Parathyroid adenoma (tissue), 2 donors: ENCODE data around the gene CFAP92.
A peak's percentile ranks its signal among the peaks of the same experiment; 100 is the strongest.

ENCODE experiments used
- H2AFZ ChIP-seq: fragments of 300-600 bp; sonication (generic); one replicate; pipeline ENCODE4 v1.7.0; 2017; ENCODE audit warnings: antibody characterized with exemption, mild to moderate bottlenecking
- H3K27ac ChIP-seq: fragments of 300-600 bp; sonication (generic); one replicate; pipeline ENCODE4 v1.7.0; 2017
- H3K27me3 ChIP-seq: fragments of 300-600 bp; sonication (generic); one replicate; pipeline ENCODE4 v1.7.0; 2017; ENCODE audit warnings: low read length; ENCODE audit not compliant: control insufficient read depth, insufficient read depth
- H3K36me3 ChIP-seq: fragments of 300-600 bp; sonication (generic); one replicate; pipeline ENCODE4 v1.7.0; 2017; ENCODE audit warnings: low read length; ENCODE audit not compliant: control insufficient read depth, insufficient read depth
- H3K4me1 ChIP-seq: fragments of 300-600 bp; sonication (generic); one replicate; pipeline ENCODE4 v1.7.0; 2017; ENCODE audit warnings: control low read depth
- H3K4me2 ChIP-seq: fragments of 300-600 bp; sonication (generic); one replicate; pipeline ENCODE4 v1.7.0; 2017; ENCODE audit warnings: low read length
- H3K4me3 ChIP-seq: fragments of 300-600 bp; sonication (generic); one replicate; pipeline ENCODE4 v1.7.0; 2017; ENCODE audit warnings: low read depth, low read length
- H3K79me2 ChIP-seq: fragments of 300-600 bp; sonication (generic); one replicate; pipeline ENCODE4 v1.7.0; 2017; ENCODE audit warnings: control low read depth
- H3K9ac ChIP-seq: fragments of 300-600 bp; sonication (generic); one replicate; pipeline ENCODE4 v1.7.0; 2017; ENCODE audit warnings: mild to moderate bottlenecking
- H3K9me3 ChIP-seq: fragments of 300-600 bp; sonication (generic); one replicate; pipeline ENCODE4 v1.7.0; 2017; ENCODE audit warnings: low read length; ENCODE audit not compliant: control insufficient read depth
- TF ChIP-seq, protein P1 (sequence below): fragments of 300-600 bp; sonication (generic); IDR thresholded peaks from one replicate; pipeline ENCODE4 v1.7.0; 2017; ENCODE audit warnings: antibody characterized with exemption, mild to moderate bottlenecking
- donor health status: primary hyperparathyroidism.

The CFAP92 gene

DNA sequence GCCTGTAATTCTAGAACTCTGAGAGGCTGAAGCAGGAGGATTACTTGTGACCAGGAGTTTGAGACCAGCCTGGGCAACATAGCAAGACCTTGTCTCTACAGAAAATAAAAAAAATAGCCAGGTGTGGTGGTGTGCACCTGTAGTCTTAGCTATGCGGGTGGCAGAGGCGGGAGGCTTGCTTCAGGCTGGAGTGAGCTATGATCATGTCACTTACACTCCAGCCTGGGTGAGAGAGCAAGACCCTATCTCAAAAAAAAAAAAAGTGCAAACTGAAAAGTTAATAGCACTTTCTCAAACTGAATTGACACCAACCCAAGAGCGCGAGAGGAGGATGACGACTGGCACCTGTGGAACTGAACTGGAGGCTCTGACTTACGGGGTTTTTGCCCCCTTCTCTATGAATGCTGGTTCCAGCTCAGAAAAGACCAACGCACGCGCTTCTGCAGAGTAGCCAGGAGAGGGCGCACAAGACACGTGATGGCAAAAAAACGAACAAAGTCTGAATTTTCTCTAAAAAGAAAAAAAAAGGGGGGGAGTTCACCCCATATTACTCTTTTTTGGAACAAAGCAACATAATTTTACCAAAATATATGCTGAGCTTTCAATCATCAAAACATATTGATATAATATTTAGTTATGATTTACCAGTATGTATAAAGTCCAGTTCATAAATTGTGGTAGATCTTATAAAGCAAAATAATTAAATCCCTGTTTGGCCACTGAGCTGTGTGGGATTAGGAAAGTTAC lies 23.7 kb downstream of the CFAP92 start:
- Histone ChIP-seq H3K79me2 (no peaks in the 10 kb centered on the region), H3K4me2 (no peak overlapping the region), H3K27ac (no peak overlapping the region)

GRCh38 chr3:128967748-128968355 lies 26.0 kb downstream of the CFAP92 start:
- H3K4me3 ChIP-seq: no peak overlapping the region
- H3K9me3 ChIP-seq: no peaks in the 10 kb centered on the region
- no peak overlapping the region for H3K9ac ChIP-seq
- H3K79me2 ChIP-seq: no peaks in the 10 kb centered on the region
- H3K27me3 ChIP-seq: no peaks in the 10 kb centered on the region
- no peak overlapping the region for H2AFZ ChIP-seq
- TF ChIP-seq, protein P1, sequence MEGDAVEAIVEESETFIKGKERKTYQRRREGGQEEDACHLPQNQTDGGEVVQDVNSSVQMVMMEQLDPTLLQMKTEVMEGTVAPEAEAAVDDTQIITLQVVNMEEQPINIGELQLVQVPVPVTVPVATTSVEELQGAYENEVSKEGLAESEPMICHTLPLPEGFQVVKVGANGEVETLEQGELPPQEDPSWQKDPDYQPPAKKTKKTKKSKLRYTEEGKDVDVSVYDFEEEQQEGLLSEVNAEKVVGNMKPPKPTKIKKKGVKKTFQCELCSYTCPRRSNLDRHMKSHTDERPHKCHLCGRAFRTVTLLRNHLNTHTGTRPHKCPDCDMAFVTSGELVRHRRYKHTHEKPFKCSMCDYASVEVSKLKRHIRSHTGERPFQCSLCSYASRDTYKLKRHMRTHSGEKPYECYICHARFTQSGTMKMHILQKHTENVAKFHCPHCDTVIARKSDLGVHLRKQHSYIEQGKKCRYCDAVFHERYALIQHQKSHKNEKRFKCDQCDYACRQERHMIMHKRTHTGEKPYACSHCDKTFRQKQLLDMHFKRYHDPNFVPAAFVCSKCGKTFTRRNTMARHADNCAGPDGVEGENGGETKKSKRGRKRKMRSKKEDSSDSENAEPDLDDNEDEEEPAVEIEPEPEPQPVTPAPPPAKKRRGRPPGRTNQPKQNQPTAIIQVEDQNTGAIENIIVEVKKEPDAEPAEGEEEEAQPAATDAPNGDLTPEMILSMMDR: no peak
- no peaks in the 10 kb centered on the region for H3K36me3 ChIP-seq
- no peak overlapping the region for H3K27ac ChIP-seq
- no peak overlapping the region for H3K4me2 ChIP-seq
- no peaks in the 10 kb centered on the region for H3K4me1 ChIP-seq

More for the DNA sequence above, 23.7 kb downstream of the CFAP92 start:
- no peak overlapping the region for H3K4me3 ChIP-seq
- H3K4me1 ChIP-seq: no peaks in the 10 kb centered on the region
- H3K36me3 ChIP-seq: no peaks in the 10 kb centered on the region
- H3K9me3 ChIP-seq: no peaks in the 10 kb centered on the region
- no peaks in the 10 kb centered on the region for H3K27me3 ChIP-seq
- H3K9ac ChIP-seq: no peak overlapping the region
- H2AFZ ChIP-seq: no peak overlapping the region
- TF ChIP-seq, protein P1: peak; percentile 91

DNA sequence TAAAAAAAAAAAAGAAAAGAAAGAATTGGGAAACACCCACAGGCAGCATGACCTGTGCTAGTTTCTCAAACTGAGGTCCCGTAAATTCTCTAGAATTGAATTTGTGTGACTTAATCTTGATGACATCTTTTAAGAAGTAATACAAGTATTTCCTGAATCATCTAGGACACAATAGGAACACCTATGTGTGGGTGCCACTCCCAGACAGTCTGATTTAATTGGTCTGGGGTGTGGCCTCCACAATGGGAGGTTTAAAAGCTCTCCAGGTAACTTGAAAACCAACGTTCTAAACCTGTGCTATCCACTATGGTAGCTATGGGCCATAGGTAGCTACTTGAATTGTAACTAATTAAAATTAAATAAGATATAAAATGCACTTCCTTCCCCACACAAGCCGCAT lies 28.1 kb downstream of the CFAP92 start:
- Histone ChIP-seq H3K79me2 (no peaks in the 10 kb centered on the region), H3K4me1 (no peaks in the 10 kb centered on the region), H3K4me2 (no peak overlapping the region), H3K36me3 (no peaks in the 10 kb centered on the region), H3K27ac (no peak overlapping the region), H3K27me3 (no peaks in the 10 kb centered on the region), H3K9me3 (no peaks in the 10 kb centered on the region), H3K4me3 (no peak overlapping the region), H2AFZ (no peak overlapping the region), H3K9ac (no peak overlapping the region)
- TF ChIP-seq, protein P1: no peak

DNA sequence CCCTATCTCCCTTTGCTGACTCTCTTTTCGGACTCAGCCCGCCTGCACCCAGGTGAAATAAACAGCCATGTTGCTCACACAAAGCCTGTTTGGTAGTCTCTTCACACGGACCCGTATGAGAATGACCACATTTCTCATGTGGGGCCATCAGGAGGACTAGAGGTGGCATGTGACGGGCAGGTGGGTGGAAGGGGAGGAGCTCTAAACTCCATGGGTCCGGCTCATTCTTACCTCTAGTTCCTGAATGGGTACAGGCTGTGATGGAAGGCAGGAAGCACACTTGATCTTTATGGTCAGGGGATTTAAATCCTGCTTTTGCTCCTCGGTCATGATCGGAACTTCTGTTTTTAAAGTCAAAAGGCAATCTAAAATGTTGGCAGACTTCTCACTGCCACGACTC lies 28.6 kb downstream of the CFAP92 start:
- no peaks in the 10 kb centered on the region for H3K9me3 ChIP-seq
- no peaks in the 10 kb centered on the region for H3K79me2 ChIP-seq
- H3K4me1 ChIP-seq: no peaks in the 10 kb centered on the region
- H3K4me3 ChIP-seq: no peak overlapping the region
- TF ChIP-seq, protein P1: no peak
- H3K27ac ChIP-seq: no peak overlapping the region
- no peaks in the 10 kb centered on the region for H3K27me3 ChIP-seq
- no peak overlapping the region for H3K4me2 ChIP-seq
- H3K36me3 ChIP-seq: no peaks in the 10 kb centered on the region
- no peak overlapping the region for H3K9ac ChIP-seq
- H2AFZ ChIP-seq: no peak overlapping the region

- Histone ChIP-seq H3K27ac (no peak overlapping the region), H3K4me3 (no peak overlapping the region), H3K9ac (no peak overlapping the region), H3K4me1 (no peaks in the 10 kb centered on the region), H3K27me3 (no peaks in the 10 kb centered on the region), H3K36me3 (no peaks in the 10 kb centered on the region), H2AFZ (no peak overlapping the region), H3K4me2 (no peak overlapping the region), H3K9me3 (no peaks in the 10 kb centered on the region), H3K79me2 (no peaks in the 10 kb centered on the region)
- TF ChIP-seq, protein P1: no peak
These were observed 37.4 kb downstream of the CFAP92 start for GRCh38 chr3:128956440-128956839.
